ENCODE results near the gene TNFRSF21.

The TNFRSF21 gene

GRCh38 chr6:47206626-47207025, 103.1 kb downstream of the TNFRSF21 start:
- no peak for DNase-seq

DNA sequence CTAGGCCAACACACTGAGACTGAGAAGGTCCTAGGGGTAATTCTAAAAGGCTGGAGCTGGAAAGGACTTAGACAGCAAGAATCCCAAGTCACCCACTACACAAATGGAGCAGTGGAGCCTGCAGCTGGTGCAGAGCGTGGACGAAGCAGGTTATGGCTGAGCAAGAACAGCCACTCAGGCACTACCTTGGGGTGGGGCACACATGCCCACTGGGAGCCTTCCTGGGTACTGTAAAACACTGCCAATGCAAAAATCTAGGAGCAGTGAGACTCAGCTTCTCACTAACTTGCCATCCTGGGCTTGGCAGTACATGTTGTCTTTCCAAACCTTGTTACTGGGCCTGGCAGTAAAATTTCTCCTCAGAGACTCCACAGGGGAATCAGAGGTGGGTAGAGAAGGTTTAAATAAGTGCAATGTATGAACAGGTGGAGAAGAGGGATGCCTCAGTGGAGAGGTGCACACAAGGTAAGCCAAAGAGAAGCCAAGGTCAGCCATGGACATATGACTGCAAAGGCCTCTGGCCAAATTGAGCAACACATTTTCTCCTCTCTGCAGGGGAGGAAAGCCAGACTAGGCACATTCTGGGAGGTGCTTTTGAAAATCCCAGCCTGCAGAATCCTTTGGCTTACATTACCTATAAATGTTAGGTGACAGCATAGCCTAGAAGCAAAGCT, 105.6 kb downstream of the TNFRSF21 start:
- DNase-seq: no peak

GRCh38 chr6:47203266-47203937, 106.3 kb downstream of the TNFRSF21 start:
- DNase-seq: no peak

DNA sequence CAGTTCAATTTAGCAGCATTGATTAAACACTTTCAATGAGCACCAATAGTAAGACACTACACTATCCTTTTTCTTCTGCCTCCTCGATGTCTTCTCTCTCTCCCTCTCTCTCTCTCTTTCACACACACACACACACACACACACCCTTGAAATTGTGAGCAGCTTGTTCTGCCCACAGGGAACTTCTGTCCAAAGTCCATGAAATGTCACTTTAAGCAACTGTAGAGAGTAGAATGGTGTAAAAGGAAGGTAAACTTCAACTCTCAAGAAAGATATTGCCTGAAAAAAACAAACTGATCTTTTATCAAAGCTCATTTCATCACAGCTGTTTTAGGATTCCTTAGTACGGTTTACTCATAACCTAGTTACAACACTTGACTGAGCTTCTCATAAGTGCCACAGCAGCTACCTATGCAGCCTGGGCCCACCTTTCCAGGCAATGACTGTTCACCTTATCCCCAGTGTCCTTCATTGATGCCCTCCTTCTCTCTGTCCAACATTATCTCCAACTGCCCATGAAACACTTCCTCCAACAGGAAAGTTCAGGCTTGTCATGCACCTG, 107.0 kb downstream of the TNFRSF21 start:
- DNase-seq: no peak

- DNase-seq: no peak
These were observed 109.0 kb downstream of the TNFRSF21 start for GRCh38 chr6:47200536-47201334.

- DNase-seq: no peak
These were observed 111.7 kb downstream of the TNFRSF21 start for GRCh38 chr6:47197682-47198640.

DNA sequence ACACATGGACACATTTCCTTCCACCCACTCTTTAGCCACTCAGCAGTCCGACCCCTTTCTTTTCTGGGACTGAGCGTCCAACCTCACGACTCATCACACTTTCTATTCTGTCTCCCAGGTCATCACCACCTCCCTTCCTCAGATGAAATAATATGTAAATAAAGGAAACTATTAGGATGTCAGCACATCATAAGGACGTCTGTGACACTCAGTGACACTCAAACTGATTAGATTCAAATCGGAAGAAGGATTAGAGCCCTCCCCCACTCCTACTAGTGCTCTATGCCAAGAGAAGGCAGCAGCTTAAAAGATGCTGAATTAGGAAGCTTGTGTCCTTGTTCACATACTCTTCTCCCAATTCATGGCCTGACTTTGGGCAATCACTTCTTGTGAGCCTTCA, 113.6 kb downstream of the TNFRSF21 start:
- no peak for DNase-seq

- DNase-seq: no peak
These were observed 114.6 kb downstream of the TNFRSF21 start for GRCh38 chr6:47195011-47195650.

- no peak for DNase-seq
These were observed 121.1 kb downstream of the TNFRSF21 start for GRCh38 chr6:47188588-47189021.

DNA sequence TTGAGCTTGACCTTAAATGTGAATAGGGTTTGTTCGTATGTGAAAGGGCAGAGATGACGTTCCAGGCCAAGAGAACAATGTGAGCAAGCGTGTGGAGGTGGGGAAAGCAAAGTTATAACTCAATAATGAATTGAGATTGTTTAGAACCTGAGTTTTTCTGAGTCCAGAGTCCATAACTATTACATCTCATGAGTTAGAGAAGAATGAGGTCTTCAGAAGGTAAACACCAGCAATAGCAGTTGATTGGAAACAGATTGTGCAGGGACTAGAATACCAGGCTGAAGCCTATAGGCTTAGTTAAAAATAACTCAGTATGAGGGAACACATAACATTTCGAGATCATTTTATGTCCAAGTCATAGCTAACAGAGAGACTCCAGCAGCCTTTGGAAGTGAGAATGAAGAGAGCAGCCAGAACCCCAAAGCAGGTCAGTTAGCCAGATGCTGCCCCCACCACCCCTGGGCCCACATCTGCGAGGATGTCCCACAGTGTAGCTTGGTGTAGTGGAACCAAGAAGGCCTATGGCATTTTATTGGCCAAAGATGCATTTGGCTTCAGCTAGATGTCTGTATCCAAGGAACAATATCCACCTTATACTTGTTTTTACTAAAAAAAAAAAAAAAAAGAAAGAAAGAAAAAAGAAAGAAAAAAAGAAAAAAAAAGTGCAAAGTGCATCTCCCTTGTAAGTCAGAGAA, 121.7 kb downstream of the TNFRSF21 start:
- no peak for DNase-seq

DNA sequence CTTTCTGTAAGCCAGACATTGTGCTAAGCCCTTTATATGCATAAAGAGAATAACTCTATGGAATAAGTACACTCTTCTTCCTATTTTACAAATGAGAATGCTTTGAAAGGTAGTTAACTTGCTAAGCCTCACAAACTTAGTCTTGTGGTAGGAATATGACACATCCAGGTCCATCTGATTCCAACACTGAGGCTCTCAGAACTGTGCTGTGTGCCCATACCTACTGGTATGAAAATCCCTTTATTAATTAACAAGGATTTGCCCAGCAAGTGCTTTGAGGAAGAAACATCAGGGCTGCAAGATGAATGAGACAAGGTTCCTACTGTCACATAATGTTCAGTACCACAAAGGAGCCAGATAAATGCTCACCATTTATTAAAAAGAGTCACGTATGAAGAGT, 122.6 kb downstream of the TNFRSF21 start:
- no peak for DNase-seq

GRCh38 chr6:47182291-47182957, 127.3 kb downstream of the TNFRSF21 start:
- DNase-seq: no peak

DNA sequence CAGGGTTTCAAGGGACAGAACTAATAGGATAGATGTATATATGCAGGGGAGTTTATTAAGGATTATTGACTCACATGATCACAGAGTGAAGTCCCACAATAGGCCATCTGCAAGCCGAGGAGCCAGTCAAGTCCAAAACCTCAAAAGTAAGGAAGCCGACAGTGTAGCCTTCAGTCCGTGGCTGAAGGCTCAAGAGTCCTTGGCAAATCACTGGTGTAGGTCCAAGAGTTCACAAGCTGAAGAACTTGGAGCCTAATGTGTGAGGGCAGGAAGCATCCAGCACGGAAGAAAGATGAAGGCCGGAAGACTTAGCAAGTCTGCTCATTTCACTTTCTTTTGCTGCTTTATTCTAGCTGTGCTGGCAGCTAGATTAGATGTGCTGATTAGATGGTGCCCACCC, 128.0 kb downstream of the TNFRSF21 start:
- DNase-seq: no peak
